Mucosa of descending colon (tissue), 3 donors: ENCODE data around the gene PHRF1. TPM values are rescaled to one million over a fixed set of nuclear protein-coding genes. Genes with fewer than 3 reads are reported as not detected.

Experiments used
- ATAC-seq: fragments of 200-7000 bp; cut with Tn5 transposase; one replicate; pipeline ENCODE4 v1.9.1; 2020; ENCODE audit warnings: mild to moderate bottlenecking, moderate library complexity
- DNase-seq, 3 donors: peaks; one replicate each; pipeline ENCODE4 v3.0.0-alpha.2; 2020
- H3K36me3 ChIP-seq: fragments of 200-600 bp; one replicate; pipeline ENCODE4 v1.8.0; 2021; ENCODE audit warnings: low read depth, mild to moderate bottlenecking
- H3K4me1 ChIP-seq: fragments of 200-600 bp; one replicate; pipeline ENCODE4 v1.8.0; 2021; ENCODE audit warnings: low read depth, mild to moderate bottlenecking
- H3K4me3 ChIP-seq: fragments of 200-600 bp; one replicate; pipeline ENCODE4 v1.8.0; 2021; ENCODE audit warnings: mild to moderate bottlenecking
- H3K9me3 ChIP-seq: fragments of 200-600 bp; one replicate; pipeline ENCODE4 v1.8.0; 2021; ENCODE audit warnings: mild to moderate bottlenecking
- CTCF ChIP-seq: fragments of 200-600 bp; IDR thresholded peaks from one replicate; pipeline ENCODE4 v1.8.0; 2022; ENCODE audit warnings: antibody characterized with exemption, mild to moderate bottlenecking
- intact Hi-C, 2 donors: fragments of 100-400 bp; cut with DNase I in 1 of 2; cut with micrococcal nuclease in 1 of 2; formaldehyde crosslinking; loops; one replicate each; pipeline versions ENCODE4 v1.11.0 to v1.11.1; 2022; cut with DNase I, micrococcal nuclease
- total RNA-seq, 3 donors: library from RNA; stranded (reverse); fragmentation: NEBNext Ultra II Directional in 2 of 3; extraction: Animal tissue kit (Norgen Biotek cat#: 25700) in 2 of 3; gene quantifications; one replicate each; pipeline versions ENCODE4 v1.2.1 to v1.2.4, GENCODE V29; 2021 to 2023
- donor health status: DM: no; HTN: no; CAD: no; lungs with moderate emphysema.
- donor health status: DM: no; HTN: no; CAD: no.
- donor health status: DM: no; HTN: yes; CAD: no.

Gene PHRF1
- total RNA-seq, 3 donors from 2014 or later, result 35.0 to 40.2 (median 35.0) TPM

- peaks cover 33% of the 10 kb centered on the region for H3K4me1 ChIP-seq
- H3K9me3 ChIP-seq, result no peaks in the 10 kb centered on the region
- ATAC-seq (no peak), DNase-seq (peak in 1 of 3 donors; percentile 61)
- no peak overlapping the region for H3K4me3 ChIP-seq
- intact Hi-C loops, result no loop called here
- H3K36me3 ChIP-seq, result no peaks in the 10 kb centered on the region
- TF ChIP-seq CTCF, result no peak
Measured at GRCh38 chr11:562046-562645, 14.1 kb upstream of the PHRF1 start.

- TF ChIP-seq CTCF, result no peak
- Histone ChIP-seq H3K4me3 (no peak overlapping the region), H3K36me3 (peaks cover under 1% of the 10 kb centered on the region), H3K4me1 (peaks cover 43% of the 10 kb centered on the region), H3K9me3 (no peaks in the 10 kb centered on the region)
- ATAC-seq (no peak), DNase-seq (peak in 2 of 3 donors; percentile 36 to 56)
- intact Hi-C loops, result no loop called here
Measured at GRCh38 chr11:563066-563811, 13.0 kb upstream of the PHRF1 start.

- intact Hi-C loops, result no loop called here
- peaks cover 3% of the 10 kb centered on the region for H3K36me3 ChIP-seq
- TF ChIP-seq CTCF, result no peak
- H3K4me3 ChIP-seq, result no peak overlapping the region
- DNase-seq (peak in 1 of 3 donors; percentile 59), ATAC-seq (no peak)
- peaks cover 43% of the 10 kb centered on the region for H3K4me1 ChIP-seq
- no peaks in the 10 kb centered on the region for H3K9me3 ChIP-seq
Measured at GRCh38 chr11:563812-564578, 12.3 kb upstream of the PHRF1 start.

GRCh38 chr11:565921-566509 lies 10.3 kb upstream of the PHRF1 start:
- H3K4me3 ChIP-seq, result no peak overlapping the region
- peaks cover 33% of the 10 kb centered on the region for H3K4me1 ChIP-seq
- H3K36me3 ChIP-seq, result peaks cover 3% of the 10 kb centered on the region
- intact Hi-C loops, result no loop called here
- TF ChIP-seq CTCF, result no peak
- H3K9me3 ChIP-seq, result no peaks in the 10 kb centered on the region
- DNase-seq (peak in 1 of 3 donors; percentile 51), ATAC-seq (no peak)

- no peaks in the 10 kb centered on the region for H3K9me3 ChIP-seq
- intact Hi-C loops, result no loop called here
- no peak overlapping the region for H3K4me3 ChIP-seq
- TF ChIP-seq CTCF, result no peak
- ATAC-seq, result no peak
- DNase-seq, result peak in 2 of 3 donors; percentile 46 to 60
- peaks cover 26% of the 10 kb centered on the region for H3K4me1 ChIP-seq
- H3K36me3 ChIP-seq, result peaks cover 3% of the 10 kb centered on the region
Measured at GRCh38 chr11:567011-567628, 9.2 kb upstream of the PHRF1 start.
